HEK293T (cell line): ENCODE results near the gene CFH.
"Not testable (repeated sequence)": the region's sequence is repeated elsewhere in the genome, so short reads cannot be mapped to it uniquely, and the experiment has no call there.

Experiments
- CTCF ChIA-PET: fragments of 350-600 bp; formaldehyde crosslinking; extraction: SDS; loops from one replicate; lab custom pipeline; 2021; ENCODE audit warnings: antibody characterized with exemption, inconsistent platforms; lab: Yijun Ruan, JAX
- POLR2A ChIA-PET: fragments of 350-600 bp; formaldehyde crosslinking; extraction: SDS; loops from one replicate; lab custom pipeline; 2020; ENCODE audit warnings: antibody characterized with exemption, inconsistent platforms; lab: Yijun Ruan, JAX
- DNase-seq: peaks from one replicate; pipeline ENCODE4 v3.0.0; 2012; ENCODE audit warnings: mixed read lengths; ENCODE audit errors: extremely low spot score
- ARNT ChIP-seq: fragments of 450-650 bp; IDR thresholded peaks from 2 replicates; pipeline ENCODE4 v1.6.1; 2017; ENCODE audit warnings: mild to moderate bottlenecking
- BHLHE40 ChIP-seq: fragments of 450-650 bp; IDR thresholded peaks from 2 replicates; pipeline ENCODE4 v1.6.1; 2016; ENCODE audit warnings: mild to moderate bottlenecking, moderate library complexity, borderline replicate concordance
- CTBP1 ChIP-seq: fragments of 450-650 bp; IDR thresholded peaks from 2 replicates; pipeline ENCODE4 v1.6.1; 2016; ENCODE audit warnings: borderline replicate concordance
- ELF4 ChIP-seq: fragments of 450-650 bp; IDR thresholded peaks from 2 replicates; pipeline ENCODE4 v1.6.1; 2017; ENCODE audit warnings: antibody characterized with exemption
- FOXA1 ChIP-seq: fragments of 450-650 bp; IDR thresholded peaks from 2 replicates; pipeline ENCODE4 v1.6.1; 2016; ENCODE audit warnings: mild to moderate bottlenecking
- FOXK2 ChIP-seq: fragments of 450-650 bp; IDR thresholded peaks from 2 replicates; pipeline ENCODE4 v1.6.1; 2016; ENCODE audit warnings: mild to moderate bottlenecking
- FOXM1 ChIP-seq: fragments of 450-650 bp; IDR thresholded peaks from 2 replicates; pipeline ENCODE4 v1.6.1; 2017; ENCODE audit warnings: mild to moderate bottlenecking, borderline replicate concordance
- HDGF ChIP-seq: fragments of 450-650 bp; IDR thresholded peaks from 2 replicates; pipeline ENCODE4 v1.6.1; 2017; ENCODE audit warnings: antibody characterized with exemption, borderline replicate concordance
- L3MBTL2 ChIP-seq: fragments of 450-650 bp; conservative IDR thresholded peaks from 2 replicates; pipeline ENCODE4 v1.6.1; 2016; ENCODE audit warnings: mild to moderate bottlenecking
- LEF1 ChIP-seq: fragments of 450-650 bp; IDR thresholded peaks from 2 replicates; pipeline ENCODE4 v1.6.1; 2017; ENCODE audit warnings: mild to moderate bottlenecking, borderline replicate concordance
- NFRKB ChIP-seq: fragments of 450-650 bp; IDR thresholded peaks from 2 replicates; pipeline ENCODE4 v1.6.1; 2016; ENCODE audit warnings: mild to moderate bottlenecking, moderate library complexity
- PKNOX1 ChIP-seq: fragments of 450-650 bp; IDR thresholded peaks from 2 replicates; pipeline ENCODE4 v1.6.1; 2016
- SP1 ChIP-seq: fragments of 450-650 bp; IDR thresholded peaks from 2 replicates; pipeline ENCODE4 v1.6.1; 2017
- SUZ12 ChIP-seq: fragments of 450-650 bp; IDR thresholded peaks from 2 replicates; pipeline ENCODE4 v1.6.1; 2016; ENCODE audit warnings: mild to moderate bottlenecking
- TARDBP ChIP-seq: fragments of 450-650 bp; IDR thresholded peaks from 2 replicates; pipeline ENCODE4 v1.6.1; 2016
- ZNF384 ChIP-seq: fragments of 450-650 bp; IDR thresholded peaks from 2 replicates; pipeline ENCODE4 v1.6.1; 2016

The CFH gene

GRCh38 chr1:196774175-196774574 lies 122.3 kb downstream of the CFH start:
- DNase-seq: no peak
- ChIA-PET POLR2A (no interaction called here), CTCF (interaction anchor here (0.6 kb wide), 1 partner anchor 1441 kb away, joined by 3 read pairs; no protein-coding TSS in a partner anchor)
- TF ChIP-seq BHLHE40 (no peak), ZNF384 (no peak), FOXA1 (no peak), ARNT (no peak), HDGF (no peak), FOXM1 (no peak), PKNOX1 (no peak), ELF4 (no peak), TARDBP (no peak), L3MBTL2 (no peak), CTBP1 (no peak), FOXK2 (no peak)

GRCh38 chr1:196774603-196775002 lies 122.8 kb downstream of the CFH start, which contains the start of gene CFHR3:
Gene CFHR3 (plus strand): TSS chr1:196774840. CDS start chr1:196774887, 47 bp downstream.
- CTCF ChIA-PET: interaction anchor here (0.6 kb wide), 1 partner anchor 1441 kb away, joined by 3 read pairs; no protein-coding TSS in a partner anchor
- no peak for DNase-seq
- TF ChIP-seq HDGF (no peak), FOXM1 (no peak), FOXA1 (no peak), TARDBP (no peak), NFRKB (no peak), SP1 (no peak), LEF1 (no peak), ELF4 (no peak), CTBP1 (no peak), ZNF384 (no peak), FOXK2 (no peak), L3MBTL2 (no peak)
- POLR2A ChIA-PET: no interaction called here

GRCh38 chr1:196777603-196778002 lies 125.8 kb downstream of the CFH start:
- TF ChIP-seq LEF1 (no peak), BHLHE40 (no peak), NFRKB (no peak), SP1 (no peak), TARDBP (no peak), ARNT (no peak), FOXK2 (no peak), CTBP1 (no peak), FOXM1 (no peak), SUZ12 (no peak)
- POLR2A ChIA-PET: no interaction called here
- CTCF ChIA-PET: no interaction called here
- no peak for DNase-seq

GRCh38 chr1:196779093-196779492 lies 127.2 kb downstream of the CFH start:
- POLR2A ChIA-PET: no interaction called here
- TF ChIP-seq NFRKB (no peak), BHLHE40 (no peak), CTBP1 (no peak), HDGF (no peak), TARDBP (no peak), ELF4 (no peak), ZNF384 (no peak), FOXK2 (no peak), ARNT (no peak)
- CTCF ChIA-PET: no interaction called here

GRCh38 chr1:196791252-196791651 lies 139.4 kb downstream of the CFH start:
- DNase-seq, CTCF ChIA-PET, POLR2A ChIA-PET: not testable (repeated sequence)

More at GRCh38 chr1:196779093-196779492, 127.2 kb downstream of the CFH start:
- DNase-seq: no peak

GRCh38 chr1:196794103-196794502 lies 142.3 kb downstream of the CFH start:
- POLR2A ChIA-PET, DNase-seq: not testable (repeated sequence)

More at GRCh38 chr1:196794103-196794502, 142.3 kb downstream of the CFH start:
- CTCF ChIA-PET: not testable (repeated sequence)
